HG02678 (cell line): ENCODE results near the gene ROBO2.
A peak's percentile ranks its signal among the peaks of the same experiment; 100 is the strongest.

Experiments used
- ATAC-seq: cut with Tn5 transposase; IDR thresholded peaks from one replicate; pipeline ENCODE4 v1.9.1; 2021; ENCODE audit warnings: mild to moderate bottlenecking, moderate library complexity; ENCODE audit not compliant: unreplicated experiment

ROBO2 gene

DNA sequence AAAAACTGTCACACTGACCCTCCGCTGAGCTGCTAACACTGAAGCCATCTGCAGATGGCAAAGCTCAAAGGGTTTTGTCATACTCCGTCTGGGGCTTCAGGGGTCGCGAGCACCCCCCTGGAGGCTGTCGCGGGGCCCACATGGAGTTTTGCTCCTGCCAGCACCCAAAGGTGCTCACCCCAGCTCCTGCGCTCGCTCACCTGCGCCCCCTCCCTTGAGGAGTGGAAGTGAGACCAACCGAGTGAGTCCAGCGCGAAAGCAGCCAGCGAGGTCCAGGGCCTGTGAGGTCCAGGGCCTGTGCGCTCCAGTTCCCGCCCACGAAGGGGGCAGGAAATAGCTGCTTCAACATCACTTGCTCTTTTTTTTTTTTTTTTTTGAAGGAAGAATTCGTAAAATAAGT is 208.5 kb downstream of the ROBO2 start:
- no peak for ATAC-seq

DNA sequence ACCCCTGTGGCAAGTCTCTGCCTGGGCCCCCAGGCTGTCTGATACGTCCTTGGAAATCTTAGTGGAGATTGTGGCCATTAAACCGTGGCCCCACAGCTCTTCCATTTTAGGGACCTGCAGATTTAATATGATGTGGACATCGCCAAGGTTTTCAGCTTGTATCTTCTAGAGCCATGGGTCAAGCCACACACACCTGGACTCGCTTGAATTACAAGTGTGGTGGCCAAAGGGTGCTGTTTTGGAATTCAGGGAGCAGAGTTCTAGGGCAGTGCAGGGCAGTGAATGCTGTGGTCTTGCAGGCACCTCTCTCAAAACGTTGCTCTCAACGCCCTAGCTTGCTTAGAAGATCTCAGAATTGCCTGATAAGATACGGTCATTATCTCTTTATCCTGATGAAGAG is 211.2 kb downstream of the ROBO2 start:
- no peak for ATAC-seq

GRCh38 chr3:77254967-77255831 is 215.3 kb downstream of the ROBO2 start:
- peak; percentile 84 for ATAC-seq

- ATAC-seq: no peak
Observed at GRCh38 chr3:77256584-77257503, 216.9 kb downstream of the ROBO2 start.

- ATAC-seq: no peak
Observed at GRCh38 chr3:77259694-77260093, 219.8 kb downstream of the ROBO2 start.

GRCh38 chr3:77262361-77262760 is 222.5 kb downstream of the ROBO2 start:
- ATAC-seq: no peak

DNA sequence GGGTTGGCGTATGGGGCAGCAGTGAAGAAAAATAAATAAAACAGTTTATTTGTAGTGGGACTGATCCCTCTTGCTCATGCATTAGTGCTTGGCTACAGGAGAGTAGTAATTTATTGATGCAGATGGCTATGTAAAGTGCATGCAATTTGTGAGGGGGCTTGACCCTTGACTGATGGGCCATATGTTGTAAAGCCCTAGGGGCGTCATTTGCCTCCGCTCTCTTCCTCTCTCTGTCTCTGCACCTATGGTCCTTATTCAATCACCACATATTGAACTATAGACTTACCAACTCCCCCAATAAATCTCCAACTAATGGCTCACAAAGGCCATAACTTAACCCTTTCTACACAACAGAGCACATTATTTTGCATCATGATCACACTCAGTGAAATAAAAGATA is 227.7 kb downstream of the ROBO2 start:
- ATAC-seq: no peak

- ATAC-seq: no peak
Observed at GRCh38 chr3:77271306-77271705, 231.4 kb downstream of the ROBO2 start.

- no peak for ATAC-seq
Observed at GRCh38 chr3:77271711-77272110, 231.8 kb downstream of the ROBO2 start.

DNA sequence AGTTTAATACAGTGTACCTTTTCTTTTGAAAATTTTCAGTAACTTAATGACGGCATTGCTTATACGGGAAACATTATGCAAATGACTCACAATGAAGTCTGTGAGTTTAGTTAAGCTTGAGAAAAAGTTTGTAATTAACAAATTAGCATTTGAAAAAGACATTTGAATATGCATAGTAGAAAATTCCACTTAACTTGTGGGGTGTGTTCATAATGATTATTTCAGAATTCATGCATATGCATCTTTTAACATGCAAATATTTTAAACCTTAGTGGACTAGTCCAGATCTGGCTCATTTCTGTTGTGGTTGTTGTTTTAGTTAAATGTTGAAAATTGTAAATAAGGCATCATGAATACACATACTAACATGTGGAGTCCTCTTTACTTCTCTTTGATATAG is 239.4 kb downstream of the ROBO2 start:
- ATAC-seq: no peak

GRCh38 chr3:77281721-77282120 is 241.8 kb downstream of the ROBO2 start:
- ATAC-seq: no peak

GRCh38 chr3:77283108-77283507 is 243.2 kb downstream of the ROBO2 start:
- ATAC-seq: no peak

- no peak for ATAC-seq
Observed at GRCh38 chr3:77288348-77288747, 248.4 kb downstream of the ROBO2 start.

- no peak for ATAC-seq
Observed at GRCh38 chr3:77296527-77296926, 256.6 kb downstream of the ROBO2 start.

DNA sequence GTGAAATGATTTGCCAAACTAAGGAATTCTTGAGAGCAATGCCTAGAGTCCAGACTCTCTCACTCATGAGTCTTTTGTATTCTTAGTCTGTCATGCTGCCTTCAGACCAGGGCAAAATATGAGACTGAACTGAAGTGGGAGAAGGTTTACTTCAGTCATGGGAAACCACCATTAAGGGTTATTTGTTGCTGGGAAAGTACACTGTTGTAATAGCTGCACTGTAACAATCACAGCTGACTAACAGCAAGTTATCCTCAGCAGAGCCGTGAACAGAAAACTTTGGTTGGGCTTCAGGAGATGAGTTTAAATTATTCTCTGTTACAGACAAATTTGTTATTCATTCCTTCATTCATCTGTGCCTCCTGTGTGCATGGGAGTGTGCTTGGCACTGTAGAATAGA is 258.5 kb downstream of the ROBO2 start:
- no peak for ATAC-seq

- ATAC-seq: no peak
Observed at GRCh38 chr3:77303955-77304699, 264.2 kb downstream of the ROBO2 start.

GRCh38 chr3:77304700-77305021 is 264.8 kb downstream of the ROBO2 start:
- ATAC-seq: no peak

DNA sequence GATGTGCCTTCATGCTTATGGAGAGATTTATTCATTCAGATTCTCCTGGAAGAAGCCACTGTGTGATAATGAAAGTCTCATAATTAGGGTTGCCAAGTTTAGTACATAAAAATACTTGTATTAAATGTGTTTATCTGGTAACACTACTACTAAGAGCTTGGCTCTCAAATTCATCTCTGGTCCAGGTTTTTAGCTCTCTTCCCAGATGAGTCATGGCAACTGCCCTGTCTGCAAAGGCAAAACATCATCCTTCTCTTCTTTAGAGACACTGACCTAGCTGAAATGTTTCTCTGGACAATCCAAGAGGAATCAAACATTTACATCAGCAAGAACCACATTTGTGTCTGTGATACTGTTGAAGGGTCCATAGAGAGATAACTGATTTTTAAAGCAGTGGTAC is 269.6 kb downstream of the ROBO2 start:
- ATAC-seq: no peak

DNA sequence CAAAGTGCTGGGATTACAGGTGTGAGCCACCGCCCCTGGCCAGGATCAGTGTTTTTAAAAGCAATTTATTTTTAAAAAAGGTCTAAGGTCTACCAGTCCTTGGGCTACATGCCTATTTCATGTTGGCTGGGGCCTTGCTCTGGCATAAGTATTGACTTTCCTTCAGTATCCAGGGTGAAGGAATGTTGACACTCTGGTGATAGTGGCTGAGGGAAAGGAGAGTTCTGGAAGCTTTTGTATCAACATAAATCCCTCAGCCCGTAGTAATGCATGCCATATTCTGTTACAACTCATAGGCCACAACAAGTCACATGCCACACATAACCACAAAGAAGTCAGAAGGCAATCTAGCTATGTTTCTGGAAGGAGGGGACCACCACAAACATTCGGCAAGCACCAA is 273.9 kb downstream of the ROBO2 start:
- no peak for ATAC-seq

GRCh38 chr3:77319711-77320110 is 279.8 kb downstream of the ROBO2 start:
- no peak for ATAC-seq

GRCh38 chr3:77320514-77320913 is 280.6 kb downstream of the ROBO2 start:
- no peak for ATAC-seq
